GM23338 (cell line): ENCODE results near the gene TSNAX.

ENCODE experiments used
- CREB1 ChIP-seq: fragments of 250-450 bp; sonication (Bioruptor Pico); IDR thresholded peaks from 2 replicates; pipeline ENCODE4 v1.5.0; 2020; ENCODE audit warnings: low read depth, mild to moderate bottlenecking, moderate library complexity
- EZH2 ChIP-seq: fragments of 200-600 bp; sonication (generic); IDR thresholded peaks from one replicate; pipeline ENCODE4 v1.8.0; 2017; ENCODE audit warnings: antibody characterized with exemption, mild to moderate bottlenecking, low read depth; ENCODE audit not compliant: unreplicated experiment
- EZH2phosphoT487 ChIP-seq: fragments of 200-600 bp; sonication (generic); IDR thresholded peaks from one replicate; pipeline ENCODE4 v1.8.1; 2018; ENCODE audit warnings: antibody characterized with exemption; ENCODE audit not compliant: unreplicated experiment
- JUNB ChIP-seq: IDR thresholded peaks from one replicate; pipeline ENCODE4 v1.6.1; 2016; ENCODE audit warnings: antibody characterized with exemption; ENCODE audit not compliant: unreplicated experiment
- NANOG ChIP-seq: IDR thresholded peaks from 2 replicates; pipeline ENCODE4 v1.6.1; 2016; ENCODE audit warnings: antibody characterized with exemption, borderline replicate concordance
- POLR2AphosphoS5 ChIP-seq: IDR thresholded peaks from 2 replicates; pipeline ENCODE4 v1.6.1; 2016; ENCODE audit warnings: antibody characterized with exemption, low read depth
- STAT1 ChIP-seq: IDR thresholded peaks from one replicate; pipeline ENCODE4 v1.6.1; 2016; ENCODE audit warnings: antibody characterized with exemption; ENCODE audit not compliant: unreplicated experiment
- ZNF331 ChIP-seq: fragments of 250-450 bp; sonication (Bioruptor Pico); IDR thresholded peaks from 2 replicates; pipeline ENCODE4 v1.5.0; 2020; ENCODE audit warnings: low read depth, mild to moderate bottlenecking, moderate library complexity
- TF ChIP-seq, protein P1 (sequence below), 2 experiments: fragments of 200-600 bp in 1 of 2; sonication (generic) in 1 of 2; conservative IDR thresholded peaks; 2 replicates each; pipeline versions ENCODE4 v1.5.1 to v1.6.1; 2016 to 2017; ENCODE audit warnings: antibody characterized with exemption in 2 of 2, low read depth in 2 of 2, mild to moderate bottlenecking in 2 of 2, moderate library complexity in 1 of 2
- TF ChIP-seq, protein P2 (sequence below): IDR thresholded peaks from one replicate; pipeline ENCODE4 v1.6.1; 2018; ENCODE audit warnings: antibody characterized with exemption; ENCODE audit not compliant: unreplicated experiment
- TF ChIP-seq, protein P3 (sequence below): fragments of 250-450 bp; sonication (Bioruptor Pico); IDR thresholded peaks from 2 replicates; pipeline ENCODE4 v1.5.0; 2020; ENCODE audit warnings: mild to moderate bottlenecking, moderate library complexity
- TF ChIP-seq, protein P4 (sequence below): IDR thresholded peaks from 2 replicates; pipeline ENCODE4 v1.6.1; 2016; ENCODE audit warnings: antibody characterized with exemption

DNA sequence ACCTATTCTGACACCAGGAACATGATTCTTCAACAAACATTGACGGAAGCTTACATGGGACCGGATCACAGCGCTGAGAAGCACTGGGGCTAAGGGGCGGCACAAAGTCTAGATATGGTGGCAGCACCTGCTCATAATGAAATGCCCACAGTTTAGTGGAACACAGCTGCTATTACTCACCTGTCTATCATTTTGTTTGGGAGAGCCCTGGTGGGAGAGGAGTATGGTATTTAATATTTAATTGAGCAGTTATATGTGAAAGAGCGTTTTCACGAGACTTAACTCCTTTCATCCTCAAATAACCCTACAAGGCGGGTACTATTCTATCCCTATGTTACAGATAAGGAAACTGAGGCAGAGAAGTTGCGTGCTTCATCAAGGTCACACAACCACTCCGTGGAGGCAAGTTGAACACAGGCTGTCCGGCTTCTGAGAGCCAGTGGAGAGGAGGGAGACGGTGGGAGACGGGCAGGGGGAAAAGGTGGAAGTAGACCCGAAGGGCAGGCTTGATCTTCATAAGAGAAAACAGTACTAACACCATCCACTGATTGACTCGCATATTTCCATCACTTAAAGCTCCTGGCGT lies 790 bp upstream of the TSNAX start:
- TF ChIP-seq, protein P1, sequence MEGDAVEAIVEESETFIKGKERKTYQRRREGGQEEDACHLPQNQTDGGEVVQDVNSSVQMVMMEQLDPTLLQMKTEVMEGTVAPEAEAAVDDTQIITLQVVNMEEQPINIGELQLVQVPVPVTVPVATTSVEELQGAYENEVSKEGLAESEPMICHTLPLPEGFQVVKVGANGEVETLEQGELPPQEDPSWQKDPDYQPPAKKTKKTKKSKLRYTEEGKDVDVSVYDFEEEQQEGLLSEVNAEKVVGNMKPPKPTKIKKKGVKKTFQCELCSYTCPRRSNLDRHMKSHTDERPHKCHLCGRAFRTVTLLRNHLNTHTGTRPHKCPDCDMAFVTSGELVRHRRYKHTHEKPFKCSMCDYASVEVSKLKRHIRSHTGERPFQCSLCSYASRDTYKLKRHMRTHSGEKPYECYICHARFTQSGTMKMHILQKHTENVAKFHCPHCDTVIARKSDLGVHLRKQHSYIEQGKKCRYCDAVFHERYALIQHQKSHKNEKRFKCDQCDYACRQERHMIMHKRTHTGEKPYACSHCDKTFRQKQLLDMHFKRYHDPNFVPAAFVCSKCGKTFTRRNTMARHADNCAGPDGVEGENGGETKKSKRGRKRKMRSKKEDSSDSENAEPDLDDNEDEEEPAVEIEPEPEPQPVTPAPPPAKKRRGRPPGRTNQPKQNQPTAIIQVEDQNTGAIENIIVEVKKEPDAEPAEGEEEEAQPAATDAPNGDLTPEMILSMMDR (conservative IDR thresholded peaks at IDR 0.05; ENCODE audit: low read depth in 2 of 2): no peak
- TF ChIP-seq EZH2 (no peak), POLR2AphosphoS5 (no peak), CREB1 (CRISPR knock-in tag) (no peak), JUNB (no peak), EZH2phosphoT487 (no peak), NANOG (no peak), STAT1 (no peak), ZNF331 (CRISPR knock-in tag) (no peak)
- TF ChIP-seq, protein P2, sequence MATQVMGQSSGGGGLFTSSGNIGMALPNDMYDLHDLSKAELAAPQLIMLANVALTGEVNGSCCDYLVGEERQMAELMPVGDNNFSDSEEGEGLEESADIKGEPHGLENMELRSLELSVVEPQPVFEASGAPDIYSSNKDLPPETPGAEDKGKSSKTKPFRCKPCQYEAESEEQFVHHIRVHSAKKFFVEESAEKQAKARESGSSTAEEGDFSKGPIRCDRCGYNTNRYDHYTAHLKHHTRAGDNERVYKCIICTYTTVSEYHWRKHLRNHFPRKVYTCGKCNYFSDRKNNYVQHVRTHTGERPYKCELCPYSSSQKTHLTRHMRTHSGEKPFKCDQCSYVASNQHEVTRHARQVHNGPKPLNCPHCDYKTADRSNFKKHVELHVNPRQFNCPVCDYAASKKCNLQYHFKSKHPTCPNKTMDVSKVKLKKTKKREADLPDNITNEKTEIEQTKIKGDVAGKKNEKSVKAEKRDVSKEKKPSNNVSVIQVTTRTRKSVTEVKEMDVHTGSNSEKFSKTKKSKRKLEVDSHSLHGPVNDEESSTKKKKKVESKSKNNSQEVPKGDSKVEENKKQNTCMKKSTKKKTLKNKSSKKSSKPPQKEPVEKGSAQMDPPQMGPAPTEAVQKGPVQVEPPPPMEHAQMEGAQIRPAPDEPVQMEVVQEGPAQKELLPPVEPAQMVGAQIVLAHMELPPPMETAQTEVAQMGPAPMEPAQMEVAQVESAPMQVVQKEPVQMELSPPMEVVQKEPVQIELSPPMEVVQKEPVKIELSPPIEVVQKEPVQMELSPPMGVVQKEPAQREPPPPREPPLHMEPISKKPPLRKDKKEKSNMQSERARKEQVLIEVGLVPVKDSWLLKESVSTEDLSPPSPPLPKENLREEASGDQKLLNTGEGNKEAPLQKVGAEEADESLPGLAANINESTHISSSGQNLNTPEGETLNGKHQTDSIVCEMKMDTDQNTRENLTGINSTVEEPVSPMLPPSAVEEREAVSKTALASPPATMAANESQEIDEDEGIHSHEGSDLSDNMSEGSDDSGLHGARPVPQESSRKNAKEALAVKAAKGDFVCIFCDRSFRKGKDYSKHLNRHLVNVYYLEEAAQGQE: no peak
- TF ChIP-seq, protein P3, sequence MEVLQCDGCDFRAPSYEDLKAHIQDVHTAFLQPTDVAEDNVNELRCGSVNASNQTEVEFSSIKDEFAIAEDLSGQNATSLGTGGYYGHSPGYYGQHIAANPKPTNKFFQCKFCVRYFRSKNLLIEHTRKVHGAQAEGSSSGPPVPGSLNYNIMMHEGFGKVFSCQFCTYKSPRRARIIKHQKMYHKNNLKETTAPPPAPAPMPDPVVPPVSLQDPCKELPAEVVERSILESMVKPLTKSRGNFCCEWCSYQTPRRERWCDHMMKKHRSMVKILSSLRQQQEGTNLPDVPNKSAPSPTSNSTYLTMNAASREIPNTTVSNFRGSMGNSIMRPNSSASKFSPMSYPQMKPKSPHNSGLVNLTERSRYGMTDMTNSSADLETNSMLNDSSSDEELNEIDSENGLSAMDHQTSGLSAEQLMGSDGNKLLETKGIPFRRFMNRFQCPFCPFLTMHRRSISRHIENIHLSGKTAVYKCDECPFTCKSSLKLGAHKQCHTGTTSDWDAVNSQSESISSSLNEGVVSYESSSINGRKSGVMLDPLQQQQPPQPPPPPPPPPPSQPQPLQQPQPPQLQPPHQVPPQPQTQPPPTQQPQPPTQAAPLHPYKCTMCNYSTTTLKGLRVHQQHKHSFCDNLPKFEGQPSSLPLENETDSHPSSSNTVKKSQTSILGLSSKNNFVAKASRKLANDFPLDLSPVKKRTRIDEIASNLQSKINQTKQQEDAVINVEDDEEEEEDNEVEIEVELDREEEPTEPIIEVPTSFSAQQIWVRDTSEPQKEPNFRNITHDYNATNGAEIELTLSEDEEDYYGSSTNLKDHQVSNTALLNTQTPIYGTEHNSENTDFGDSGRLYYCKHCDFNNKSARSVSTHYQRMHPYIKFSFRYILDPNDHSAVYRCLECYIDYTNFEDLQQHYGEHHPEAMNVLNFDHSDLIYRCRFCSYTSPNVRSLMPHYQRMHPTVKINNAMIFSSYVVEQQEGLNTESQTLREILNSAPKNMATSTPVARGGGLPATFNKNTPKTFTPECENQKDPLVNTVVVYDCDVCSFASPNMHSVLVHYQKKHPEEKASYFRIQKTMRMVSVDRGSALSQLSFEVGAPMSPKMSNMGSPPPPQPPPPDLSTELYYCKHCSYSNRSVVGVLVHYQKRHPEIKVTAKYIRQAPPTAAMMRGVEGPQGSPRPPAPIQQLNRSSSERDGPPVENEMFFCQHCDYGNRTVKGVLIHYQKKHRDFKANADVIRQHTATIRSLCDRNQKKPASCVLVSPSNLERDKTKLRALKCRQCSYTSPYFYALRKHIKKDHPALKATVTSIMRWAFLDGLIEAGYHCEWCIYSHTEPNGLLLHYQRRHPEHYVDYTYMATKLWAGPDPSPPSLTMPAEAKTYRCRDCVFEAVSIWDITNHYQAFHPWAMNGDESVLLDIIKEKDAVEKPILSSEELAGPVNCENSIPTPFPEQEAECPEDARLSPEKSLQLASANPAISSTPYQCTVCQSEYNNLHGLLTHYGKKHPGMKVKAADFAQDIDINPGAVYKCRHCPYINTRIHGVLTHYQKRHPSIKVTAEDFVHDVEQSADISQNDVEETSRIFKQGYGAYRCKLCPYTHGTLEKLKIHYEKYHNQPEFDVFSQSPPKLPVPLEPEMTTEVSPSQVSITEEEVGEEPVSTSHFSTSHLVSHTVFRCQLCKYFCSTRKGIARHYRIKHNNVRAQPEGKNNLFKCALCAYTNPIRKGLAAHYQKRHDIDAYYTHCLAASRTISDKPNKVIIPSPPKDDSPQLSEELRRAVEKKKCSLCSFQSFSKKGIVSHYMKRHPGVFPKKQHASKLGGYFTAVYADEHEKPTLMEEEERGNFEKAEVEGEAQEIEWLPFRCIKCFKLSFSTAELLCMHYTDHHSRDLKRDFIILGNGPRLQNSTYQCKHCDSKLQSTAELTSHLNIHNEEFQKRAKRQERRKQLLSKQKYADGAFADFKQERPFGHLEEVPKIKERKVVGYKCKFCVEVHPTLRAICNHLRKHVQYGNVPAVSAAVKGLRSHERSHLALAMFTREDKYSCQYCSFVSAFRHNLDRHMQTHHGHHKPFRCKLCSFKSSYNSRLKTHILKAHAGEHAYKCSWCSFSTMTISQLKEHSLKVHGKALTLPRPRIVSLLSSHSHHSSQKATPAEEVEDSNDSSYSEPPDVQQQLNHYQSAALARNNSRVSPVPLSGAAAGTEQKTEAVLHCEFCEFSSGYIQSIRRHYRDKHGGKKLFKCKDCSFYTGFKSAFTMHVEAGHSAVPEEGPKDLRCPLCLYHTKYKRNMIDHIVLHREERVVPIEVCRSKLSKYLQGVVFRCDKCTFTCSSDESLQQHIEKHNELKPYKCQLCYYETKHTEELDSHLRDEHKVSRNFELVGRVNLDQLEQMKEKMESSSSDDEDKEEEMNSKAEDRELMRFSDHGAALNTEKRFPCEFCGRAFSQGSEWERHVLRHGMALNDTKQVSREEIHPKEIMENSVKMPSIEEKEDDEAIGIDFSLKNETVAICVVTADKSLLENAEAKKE (CRISPR knock-in tag): no peak
- TF ChIP-seq, protein P4, sequence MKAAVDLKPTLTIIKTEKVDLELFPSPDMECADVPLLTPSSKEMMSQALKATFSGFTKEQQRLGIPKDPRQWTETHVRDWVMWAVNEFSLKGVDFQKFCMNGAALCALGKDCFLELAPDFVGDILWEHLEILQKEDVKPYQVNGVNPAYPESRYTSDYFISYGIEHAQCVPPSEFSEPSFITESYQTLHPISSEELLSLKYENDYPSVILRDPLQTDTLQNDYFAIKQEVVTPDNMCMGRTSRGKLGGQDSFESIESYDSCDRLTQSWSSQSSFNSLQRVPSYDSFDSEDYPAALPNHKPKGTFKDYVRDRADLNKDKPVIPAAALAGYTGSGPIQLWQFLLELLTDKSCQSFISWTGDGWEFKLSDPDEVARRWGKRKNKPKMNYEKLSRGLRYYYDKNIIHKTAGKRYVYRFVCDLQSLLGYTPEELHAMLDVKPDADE: no peak
